Large intestine (tissue), 3 donors: ENCODE results near the gene EIF2B2. TPM values are rescaled to one million over a fixed set of nuclear protein-coding genes. Genes with fewer than 3 reads are reported as not detected.

Source experiments
- DNase-seq, 2 donors: peaks; one replicate each; pipeline versions ENCODE4 v3.0.0 to v3.0.0-alpha.2; 2013
- H3K27ac ChIP-seq: one replicate; pipeline ENCODE4 v1.5.1; 2013; ENCODE audit warnings: low read length
- H3K27me3 ChIP-seq: 2 replicates; pipeline ENCODE4 v1.6.1; 2013; ENCODE audit warnings: low read length; ENCODE audit not compliant: control insufficient read depth, insufficient read depth
- H3K36me3 ChIP-seq: 2 replicates; pipeline ENCODE4 v1.6.1; 2013; ENCODE audit warnings: low read length; ENCODE audit not compliant: control insufficient read depth, insufficient read depth
- H3K4me1 ChIP-seq: one replicate; pipeline ENCODE4 v1.6.1; 2013; ENCODE audit warnings: low read length; ENCODE audit not compliant: control insufficient read depth, insufficient read depth
- H3K4me3 ChIP-seq: one replicate; pipeline ENCODE4 v1.5.1; 2013; ENCODE audit warnings: low read length
- H3K9me3 ChIP-seq: one replicate; pipeline ENCODE4 v1.6.1; 2013; ENCODE audit warnings: mild to moderate bottlenecking, low read depth, low read length, moderate library complexity; ENCODE audit not compliant: control insufficient read depth
- WGBS: methylation state at CpG from one replicate; pipeline ENCODE4 v1.1.5; 2013; ENCODE audit warnings: low lambda C conversion rate; ENCODE audit not compliant: insufficient coverage; 5-methylcytosine and 5-hydroxymethylcytosine counted together
- polyA plus RNA-seq: library from polyadenylated mRNA; unstranded; fragments of 120-200 nt; gene quantifications from one replicate; pipeline ENCODE4 v1.2.1, GENCODE V29; 2013

The EIF2B2 gene
- polyA plus RNA-seq, 1 donor: 39.8 TPM

DNA sequence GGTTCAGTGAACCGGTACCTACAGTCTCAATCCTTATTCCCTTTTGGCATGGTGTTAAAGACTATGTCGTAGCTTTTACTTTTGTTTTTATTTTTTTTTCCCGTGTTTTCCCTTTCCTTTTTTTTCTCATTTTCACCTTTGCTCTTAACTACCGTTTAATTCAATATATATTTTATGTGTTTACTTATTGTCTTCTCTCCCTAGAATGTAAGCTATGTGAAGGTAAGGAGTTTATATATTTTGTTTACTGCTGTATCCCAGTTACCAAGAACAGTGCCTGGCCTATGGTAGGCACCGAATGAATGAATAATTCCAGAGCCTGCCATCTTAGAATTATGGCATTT lies 48.8 kb downstream of the EIF2B2 start:
- H3K9me3 ChIP-seq: no peaks in the 10 kb centered on the region
- WGBS: 31% methylated on average over 3 of the region's 5 CpGs
- H3K4me3 ChIP-seq: peak overlapping the region; percentile 65
- peaks cover 6% of the 10 kb centered on the region for H3K36me3 ChIP-seq
- no peaks in the 10 kb centered on the region for H3K27me3 ChIP-seq
- DNase-seq: no peak
- peak overlapping the region; percentile 84 for H3K27ac ChIP-seq
- peaks cover 6% of the 10 kb centered on the region for H3K4me1 ChIP-seq

DNA sequence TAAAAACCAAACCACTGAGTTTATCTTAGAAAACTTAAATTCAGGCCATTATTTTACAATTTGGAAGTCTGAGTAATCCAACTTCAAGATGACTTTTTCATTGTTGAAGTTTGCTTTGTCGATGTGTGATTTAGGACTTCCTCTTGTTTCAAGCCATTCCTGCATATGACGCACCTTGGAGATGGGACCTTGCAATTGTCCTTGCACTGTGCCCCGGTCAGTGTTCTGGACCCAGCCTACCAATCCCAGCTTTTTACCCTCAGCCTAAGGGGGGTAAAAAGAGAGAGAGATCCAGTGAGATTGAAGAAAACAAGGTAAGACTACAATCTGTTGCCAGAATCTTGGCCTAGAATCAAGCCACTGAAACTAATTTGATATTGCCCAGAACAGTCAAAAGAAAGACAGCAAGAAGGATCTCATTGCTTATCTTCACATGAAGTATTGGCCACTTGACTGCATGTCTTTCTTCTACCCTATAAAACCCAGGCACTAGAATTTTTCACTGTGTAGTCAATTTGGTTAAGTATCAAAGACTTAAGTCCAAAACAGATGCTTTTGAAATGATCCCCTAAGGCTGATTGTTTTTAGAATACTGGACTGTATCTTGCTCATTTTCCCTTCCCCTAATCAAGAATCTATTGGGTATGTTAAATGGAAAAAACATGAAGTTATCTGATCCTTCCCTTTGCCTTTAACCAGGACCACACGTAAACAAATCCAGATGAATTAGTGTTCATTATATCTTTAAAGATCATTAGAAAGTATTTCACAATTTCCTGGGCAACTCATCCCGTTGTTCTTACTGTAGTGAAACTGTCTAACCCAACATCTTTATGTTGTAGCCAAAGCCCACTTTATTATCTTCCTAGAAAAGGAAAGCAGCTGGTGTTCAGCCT lies 50.9 kb downstream of the EIF2B2 start:
- Histone ChIP-seq H3K27me3 (no peaks in the 10 kb centered on the region), H3K4me1 (peaks cover 6% of the 10 kb centered on the region), H3K4me3 (no peak overlapping the region), H3K9me3 (no peaks in the 10 kb centered on the region), H3K27ac (no peak overlapping the region), H3K36me3 (peaks cover 6% of the 10 kb centered on the region)
- no peak for DNase-seq
- WGBS: no CpG with 5 or more reads among the region's 5 CpGs

DNA sequence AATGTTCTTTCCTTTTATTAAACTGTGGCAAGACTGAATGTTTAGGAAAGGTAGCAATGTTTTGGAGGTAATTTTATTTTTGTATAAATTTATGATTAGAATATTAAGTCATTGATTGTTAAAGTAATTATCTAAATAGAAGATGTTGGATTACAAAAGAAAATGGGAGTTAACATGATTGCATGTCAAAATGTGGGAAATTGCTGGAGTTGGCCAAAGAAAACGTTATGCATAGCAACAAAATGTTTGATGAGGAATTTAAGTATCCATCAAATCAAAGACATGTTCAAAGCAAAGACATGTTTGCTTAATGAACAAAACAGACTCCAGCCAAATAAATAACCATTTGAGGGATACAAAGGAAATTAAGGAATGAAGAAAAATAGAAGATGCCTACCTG lies 51.7 kb downstream of the EIF2B2 start:
- Histone ChIP-seq H3K9me3 (no peaks in the 10 kb centered on the region), H3K27ac (no peak overlapping the region), H3K36me3 (peaks cover 1% of the 10 kb centered on the region), H3K27me3 (no peaks in the 10 kb centered on the region), H3K4me1 (peaks cover 6% of the 10 kb centered on the region), H3K4me3 (no peak overlapping the region)
- 100% methylated on average over 1 of the region's 1 CpG for WGBS
- no peak for DNase-seq

DNA sequence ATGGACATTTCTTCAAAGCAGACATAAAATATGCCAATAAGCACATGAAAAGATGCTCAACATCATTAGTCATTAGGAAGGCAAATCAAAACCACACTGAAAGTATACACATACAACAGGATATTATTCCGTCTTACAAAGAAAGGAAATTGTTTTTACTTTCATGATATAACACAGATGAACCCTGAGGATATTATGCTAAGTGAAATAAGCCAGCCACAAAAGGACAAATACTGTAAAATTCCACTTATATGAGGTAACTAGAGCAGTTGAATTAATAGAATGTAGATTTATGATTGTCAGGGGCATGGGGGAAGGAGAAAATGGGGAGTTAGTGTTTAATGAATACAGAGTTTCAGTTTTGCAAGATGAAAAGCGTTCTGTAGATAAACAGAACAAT lies 56.9 kb downstream of the EIF2B2 start:
- no peaks in the 10 kb centered on the region for H3K27me3 ChIP-seq
- no peak for DNase-seq
- H3K4me1 ChIP-seq: peaks cover 3% of the 10 kb centered on the region
- no peak overlapping the region for H3K27ac ChIP-seq
- no peak overlapping the region for H3K4me3 ChIP-seq
- H3K36me3 ChIP-seq: no peaks in the 10 kb centered on the region
- H3K9me3 ChIP-seq: no peaks in the 10 kb centered on the region
- WGBS: 88% methylated on average over 1 of the region's 2 CpGs

DNA sequence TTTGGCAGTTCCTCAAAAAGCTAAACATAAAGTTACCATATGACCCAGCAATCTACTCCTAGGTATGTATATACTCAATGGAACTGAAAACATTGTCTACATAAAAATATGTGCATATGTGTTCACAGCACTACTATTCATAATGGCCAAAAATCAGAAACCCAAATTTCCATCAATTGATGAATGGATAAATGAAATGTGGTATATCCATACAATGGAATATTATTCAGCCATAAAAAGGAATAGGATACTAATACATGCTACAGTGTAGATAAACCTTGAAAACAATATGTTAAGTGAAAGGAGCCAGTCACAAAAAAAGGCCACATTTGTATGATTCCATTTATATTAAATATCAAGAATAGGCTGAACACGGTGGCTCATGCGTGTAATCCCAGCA lies 57.7 kb downstream of the EIF2B2 start:
- Histone ChIP-seq H3K9me3 (no peaks in the 10 kb centered on the region), H3K4me1 (peaks cover 3% of the 10 kb centered on the region), H3K27ac (no peak overlapping the region), H3K4me3 (no peak overlapping the region), H3K27me3 (no peaks in the 10 kb centered on the region), H3K36me3 (no peaks in the 10 kb centered on the region)
- WGBS: no CpG with 5 or more reads among the region's 2 CpGs
- no peak for DNase-seq

Other genes with a start within 250 kb of the EIF2B2 start
- gene YLPM1, start 239.6 kb upstream of the EIF2B2 start, polyA plus RNA-seq: 52.9 TPM
- gene PROX2, start 126.8 kb upstream of the EIF2B2 start, polyA plus RNA-seq: 1.5 TPM
- gene DLST, start 121.0 kb upstream of the EIF2B2 start, polyA plus RNA-seq: 105 TPM
- 5.4 TPM for gene RPS6KL1, start 79.7 kb upstream of the EIF2B2 start, polyA plus RNA-seq
- 9.1 TPM for gene PGF, start 47.3 kb upstream of the EIF2B2 start, polyA plus RNA-seq
- 21.8 TPM for gene MLH3, start 48.5 kb downstream of the EIF2B2 start, polyA plus RNA-seq
- 30.3 TPM for gene ACYP1, start 61.1 kb downstream of the EIF2B2 start, polyA plus RNA-seq
- 4.5 TPM for gene ZC2HC1C, start 66.7 kb downstream of the EIF2B2 start, polyA plus RNA-seq
- 72.8 TPM for gene NEK9, start 124.1 kb downstream of the EIF2B2 start, polyA plus RNA-seq
- 194 TPM for gene TMED10, start 173.7 kb downstream of the EIF2B2 start, polyA plus RNA-seq